Central memory CD8-positive, alpha-beta T cell (primary cell): Measurements from ENCODE around the gene FAM43A.

ENCODE experiments used
- ATAC-seq: fragments of 150-1000 bp; cut with Tn5 transposase; replicated peaks from 2 replicates; pipeline ENCODE4 v1.10.0; 2022; ENCODE audit warnings: mild to moderate bottlenecking, moderate FRiP score, moderate number of reproducible peaks; ENCODE audit not compliant: poor library complexity, severe bottlenecking; ENCODE audit errors: extremely low read depth
- DNase-seq, 2 donors: peaks; one replicate each; pipeline ENCODE4 v3.0.0; 2021; ENCODE audit warnings: low spot score in 2 of 2
- H3K27ac Mint-ChIP-seq: one replicate; pipeline ENCODE4 v1.8.0; 2022; ENCODE audit warnings: low read depth, mild to moderate bottlenecking, moderate library complexity, mixed read lengths
- H3K27me3 Mint-ChIP-seq: one replicate; pipeline ENCODE4 v1.8.0; 2022; ENCODE audit warnings: mixed read lengths
- H3K36me3 Mint-ChIP-seq: one replicate; pipeline ENCODE4 v1.8.0; 2022; ENCODE audit warnings: mild to moderate bottlenecking, moderate library complexity, mixed read lengths; ENCODE audit not compliant: insufficient read depth
- H3K4me1 Mint-ChIP-seq: one replicate; pipeline ENCODE4 v1.8.0; 2022; ENCODE audit warnings: mixed read lengths
- H3K4me3 Mint-ChIP-seq: one replicate; pipeline ENCODE4 v1.8.0; 2022; ENCODE audit warnings: mild to moderate bottlenecking, moderate library complexity, mixed read lengths
- H3K9me3 Mint-ChIP-seq: one replicate; pipeline ENCODE4 v1.8.0; 2022; ENCODE audit warnings: mixed read lengths

Gene FAM43A

DNA sequence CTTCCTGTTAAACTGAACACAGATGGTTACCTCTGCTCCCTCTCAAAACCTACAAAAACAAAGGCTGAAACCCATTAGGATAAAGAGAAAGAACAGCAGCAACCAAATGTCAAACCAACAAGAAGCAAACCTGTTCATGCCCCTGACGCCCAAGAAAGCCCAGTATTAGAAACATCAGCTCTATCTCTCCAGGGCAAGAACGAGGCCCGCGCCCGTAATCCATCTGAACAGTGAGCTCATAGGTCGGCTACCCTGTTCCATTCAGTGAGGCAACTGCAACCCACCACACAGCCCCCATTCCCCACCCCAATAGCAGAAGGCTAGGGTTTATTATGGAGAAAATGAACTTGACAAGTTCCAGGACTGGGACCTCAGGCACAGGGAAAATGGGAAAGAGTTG is 23.7 kb upstream of the FAM43A start:
- H3K27ac Mint-ChIP-seq: no peak overlapping the region
- no peak overlapping the region for H3K4me3 Mint-ChIP-seq
- no peak for DNase-seq
- no peaks in the 10 kb centered on the region for H3K9me3 Mint-ChIP-seq
- peaks cover 53% of the 10 kb centered on the region for H3K36me3 Mint-ChIP-seq
- H3K4me1 Mint-ChIP-seq: peaks cover 6% of the 10 kb centered on the region
- H3K27me3 Mint-ChIP-seq: no peaks in the 10 kb centered on the region
- ATAC-seq: no peak

DNA sequence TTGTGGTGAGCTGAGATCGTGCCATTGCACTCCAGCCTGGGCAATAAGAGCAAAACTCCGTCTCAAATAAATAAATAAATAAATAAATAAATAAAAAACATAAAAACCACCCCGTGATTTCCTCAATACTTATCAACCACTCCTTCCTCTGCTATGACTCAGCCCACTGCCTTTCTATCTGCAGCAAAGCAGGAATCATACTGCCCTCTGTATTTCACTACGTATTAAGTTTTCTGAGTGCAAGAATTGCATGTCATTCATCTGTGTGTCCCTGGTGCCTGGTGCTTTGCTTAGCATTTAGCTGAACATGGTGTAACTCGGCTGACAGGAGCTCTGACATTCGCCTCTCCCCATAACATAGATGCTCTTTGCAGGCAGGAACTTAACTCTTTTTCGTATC is 20.8 kb upstream of the FAM43A start:
- H3K27me3 Mint-ChIP-seq: no peaks in the 10 kb centered on the region
- H3K4me3 Mint-ChIP-seq: no peak overlapping the region
- H3K9me3 Mint-ChIP-seq: no peaks in the 10 kb centered on the region
- DNase-seq: no peak
- peaks cover 55% of the 10 kb centered on the region for H3K36me3 Mint-ChIP-seq
- no peak overlapping the region for H3K27ac Mint-ChIP-seq
- no peak for ATAC-seq
- peaks cover 18% of the 10 kb centered on the region for H3K4me1 Mint-ChIP-seq

DNA sequence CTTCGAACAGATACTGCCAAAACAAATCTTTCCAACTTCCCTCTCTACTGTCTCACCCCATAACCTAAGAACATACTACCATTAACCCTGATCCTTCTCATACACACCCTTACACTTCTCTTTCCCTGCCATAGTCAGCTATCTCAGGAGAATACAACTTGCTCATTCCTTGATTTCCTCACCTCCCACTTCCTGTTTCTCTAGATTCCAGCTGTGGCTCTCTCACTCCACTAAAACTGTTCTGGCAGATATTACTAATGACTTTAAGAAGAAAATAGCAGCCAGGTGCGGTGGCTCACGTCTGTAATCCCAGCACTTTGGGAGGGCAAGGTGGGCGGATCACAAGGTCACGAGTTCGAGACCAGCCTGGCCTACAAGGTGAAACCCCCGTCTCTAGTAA is 18.3 kb upstream of the FAM43A start:
- no peak for ATAC-seq
- Mint-ChIP-seq H3K4me1 (peaks cover 35% of the 10 kb centered on the region), H3K27ac (no peak overlapping the region), H3K27me3 (no peaks in the 10 kb centered on the region), H3K36me3 (peaks cover 53% of the 10 kb centered on the region), H3K4me3 (no peak overlapping the region), H3K9me3 (no peaks in the 10 kb centered on the region)
- no peak for DNase-seq

DNA sequence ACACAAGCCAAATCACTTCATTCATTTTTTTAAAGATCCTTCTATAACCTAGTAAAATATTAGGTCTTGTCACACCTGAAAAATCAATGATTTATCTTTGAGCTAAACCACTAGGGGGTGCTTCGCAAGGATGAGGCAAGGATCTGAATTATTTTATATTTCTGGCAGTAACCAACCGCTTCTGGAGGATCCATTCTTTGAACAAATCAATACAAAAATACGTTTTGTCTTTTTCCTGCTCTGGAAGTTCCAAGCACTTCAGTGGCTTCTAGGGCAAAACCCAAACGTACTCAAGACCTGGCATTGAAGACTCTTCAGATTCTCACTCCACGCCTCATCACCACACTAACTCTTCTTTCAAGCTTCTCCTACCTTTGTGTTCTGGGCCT is 14.2 kb upstream of the FAM43A start:
- H3K36me3 Mint-ChIP-seq: peaks cover 26% of the 10 kb centered on the region
- ATAC-seq (peak; percentile 42), DNase-seq (peak in 1 of 2 donors; percentile 16)
- no peaks in the 10 kb centered on the region for H3K27me3 Mint-ChIP-seq
- peaks cover 37% of the 10 kb centered on the region for H3K4me1 Mint-ChIP-seq
- H3K27ac Mint-ChIP-seq: peak overlapping the region; percentile 96
- H3K9me3 Mint-ChIP-seq: no peaks in the 10 kb centered on the region
- H3K4me3 Mint-ChIP-seq: peak overlapping the region; percentile 99

DNA sequence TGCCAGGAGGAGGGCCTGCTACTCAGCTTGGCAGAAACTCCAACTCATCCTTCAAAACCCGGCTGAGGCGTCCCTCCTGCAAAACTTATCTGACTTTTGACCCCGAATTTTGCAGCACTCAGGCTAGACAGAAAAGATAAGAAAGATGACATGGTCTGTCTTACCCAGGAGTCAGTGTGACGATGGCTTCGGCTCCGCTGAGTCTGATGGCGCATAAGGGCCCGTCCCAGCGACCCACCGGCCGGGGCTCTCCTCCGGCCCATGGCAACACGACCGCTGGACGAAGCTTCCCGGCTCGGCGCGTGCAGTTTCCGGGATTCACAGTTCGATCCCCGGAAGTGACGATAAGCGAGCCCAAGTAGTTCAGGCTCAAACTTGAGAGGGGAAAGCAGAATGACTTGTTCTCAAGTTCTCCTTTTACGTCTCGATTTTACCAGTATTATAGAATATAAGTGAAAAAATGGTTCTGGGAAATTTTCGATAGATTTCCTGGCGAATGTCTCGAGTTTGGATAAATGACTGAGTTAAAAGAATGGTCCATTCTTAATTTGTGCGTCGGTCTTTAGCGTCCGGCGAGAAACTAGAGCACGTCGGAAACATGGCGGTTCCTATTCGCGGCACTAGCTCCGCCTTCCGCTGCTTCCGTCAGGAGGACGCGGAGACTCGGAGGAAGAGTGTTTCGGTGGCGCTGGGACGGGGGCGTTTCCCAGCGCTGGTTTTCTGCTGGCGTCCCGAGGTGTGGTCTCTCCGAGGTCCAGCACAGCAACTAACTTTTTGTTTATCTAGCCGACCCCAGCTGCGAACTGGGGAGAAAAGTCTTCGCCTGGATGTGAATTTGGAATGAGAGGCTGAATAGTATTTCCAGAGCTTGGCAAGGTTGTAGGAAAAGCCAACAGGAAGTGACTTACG is 13.5 kb upstream of the FAM43A start, which contains the start of gene LSG1:
TSS of gene LSG1 (minus strand) at position 292 of the 909 bp plus-strand sequence. CDS start at position 263, 29 bp downstream.
- peak; percentile 89 for ATAC-seq
- peaks cover 37% of the 10 kb centered on the region for H3K4me1 Mint-ChIP-seq

DNA sequence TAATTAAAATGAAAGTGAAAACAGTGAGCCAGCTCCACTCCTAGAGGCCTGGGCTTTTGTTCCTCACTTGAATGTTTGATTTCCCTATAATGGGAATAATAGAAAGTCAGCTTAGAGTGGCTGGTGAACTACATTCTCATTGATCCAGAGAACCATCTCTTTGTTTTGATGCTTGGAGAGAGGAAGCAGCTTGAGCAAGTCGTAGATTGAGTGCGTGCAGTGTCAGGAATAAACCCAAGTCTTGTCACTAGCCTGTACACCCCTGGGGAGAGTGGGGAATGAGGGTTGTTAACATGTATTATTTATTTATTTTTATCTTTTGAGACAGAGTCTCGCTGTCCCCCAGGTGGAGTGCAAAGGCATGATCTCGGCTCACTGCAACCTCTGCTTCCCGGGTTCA is 12.8 kb upstream of the FAM43A start:
- Mint-ChIP-seq H3K4me3 (peak overlapping the region; percentile 99), H3K27ac (peak overlapping the region; percentile 96), H3K27me3 (no peaks in the 10 kb centered on the region), H3K9me3 (no peaks in the 10 kb centered on the region), H3K36me3 (peaks cover 21% of the 10 kb centered on the region), H3K4me1 (peaks cover 37% of the 10 kb centered on the region)
- ATAC-seq (no peak), DNase-seq (no peak)

More for the DNA sequence above, 13.5 kb upstream of the FAM43A start, which contains the start of gene LSG1:
- Mint-ChIP-seq H3K36me3 (peaks cover 26% of the 10 kb centered on the region), H3K27me3 (no peaks in the 10 kb centered on the region), H3K9me3 (no peaks in the 10 kb centered on the region), H3K27ac (peak within 1 kb of the TSS; percentile 96), H3K4me3 (peak within 1 kb of the TSS; percentile 99)
- peak; percentile 72 to 82 for DNase-seq

DNA sequence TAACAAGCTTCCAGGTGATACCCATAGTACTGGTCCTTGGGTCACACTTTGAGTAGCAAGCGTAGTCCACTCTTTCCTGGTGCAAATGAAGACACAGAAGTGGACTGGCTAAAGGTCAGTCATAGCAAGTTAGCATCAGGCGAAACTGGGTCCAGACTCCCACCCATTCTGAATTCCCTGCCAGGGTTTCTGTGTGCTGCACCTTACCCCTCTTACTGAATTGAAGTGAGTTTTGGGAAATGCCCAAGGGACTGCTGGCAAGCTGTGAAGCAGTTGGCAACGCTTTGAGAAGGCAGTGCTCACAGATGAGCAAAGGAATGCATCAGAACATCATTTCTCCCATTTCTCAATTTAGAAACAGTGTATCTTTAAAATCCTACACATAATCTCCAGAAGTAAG is 11.9 kb upstream of the FAM43A start:
- peaks cover 15% of the 10 kb centered on the region for H3K36me3 Mint-ChIP-seq
- DNase-seq: no peak
- H3K9me3 Mint-ChIP-seq: no peaks in the 10 kb centered on the region
- H3K27ac Mint-ChIP-seq: no peak overlapping the region
- H3K27me3 Mint-ChIP-seq: no peaks in the 10 kb centered on the region
- no peak overlapping the region for H3K4me3 Mint-ChIP-seq
- no peak for ATAC-seq
- peaks cover 32% of the 10 kb centered on the region for H3K4me1 Mint-ChIP-seq

DNA sequence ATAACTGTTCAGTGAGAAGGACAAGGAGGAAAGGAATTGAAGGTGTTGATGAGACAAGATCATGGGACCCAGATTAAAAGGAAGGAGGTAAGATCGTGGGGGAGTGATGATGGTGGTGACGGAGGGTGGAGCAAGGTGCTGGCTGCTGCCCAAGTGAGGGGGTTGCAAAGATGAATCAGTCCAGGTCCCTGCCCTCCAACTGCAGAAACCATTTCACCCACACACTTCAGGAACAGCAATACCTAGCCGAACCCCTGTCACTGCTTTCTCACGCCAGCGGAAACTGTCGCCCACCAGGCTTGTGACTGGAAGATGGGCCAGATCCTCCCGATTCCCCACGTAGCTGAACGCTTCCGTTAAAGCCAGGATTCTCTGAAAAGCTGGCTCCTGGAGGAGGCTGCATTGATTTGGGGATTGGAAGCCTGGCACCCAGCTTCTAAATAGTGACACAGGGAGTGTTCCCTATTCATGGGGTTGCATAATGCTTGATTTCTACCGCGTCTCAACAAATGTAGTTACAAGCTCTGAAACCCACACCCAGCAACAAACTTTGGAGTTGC is 10.5 kb upstream of the FAM43A start:
- Mint-ChIP-seq H3K27ac (peak overlapping the region; percentile 2), H3K27me3 (no peaks in the 10 kb centered on the region), H3K36me3 (peaks cover 10% of the 10 kb centered on the region), H3K4me3 (no peak overlapping the region), H3K4me1 (peaks cover 24% of the 10 kb centered on the region), H3K9me3 (no peaks in the 10 kb centered on the region)
- ATAC-seq: no peak
- no peak for DNase-seq

DNA sequence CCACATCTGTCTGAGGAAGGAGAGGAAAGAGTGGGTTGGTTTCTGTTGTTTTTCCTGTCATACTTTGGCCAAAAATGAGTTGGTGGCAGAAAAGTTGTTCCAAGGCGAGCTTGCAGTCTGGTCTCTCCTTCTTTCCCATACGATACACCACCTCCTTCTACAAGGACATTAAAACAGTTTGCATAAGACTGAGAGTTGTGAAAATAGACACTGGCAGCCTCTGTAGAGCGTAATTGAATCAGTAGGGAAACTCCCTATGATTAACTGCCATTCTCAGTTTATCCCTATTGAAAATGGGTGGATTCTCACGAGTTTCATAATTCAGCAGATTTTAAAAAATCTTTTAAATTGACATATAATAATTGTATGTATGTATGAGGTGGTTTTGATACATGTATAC is 10.0 kb upstream of the FAM43A start:
- no peaks in the 10 kb centered on the region for H3K9me3 Mint-ChIP-seq
- H3K4me3 Mint-ChIP-seq: no peak overlapping the region
- no peak for ATAC-seq
- peaks cover 19% of the 10 kb centered on the region for H3K4me1 Mint-ChIP-seq
- H3K27ac Mint-ChIP-seq: no peak overlapping the region
- no peaks in the 10 kb centered on the region for H3K27me3 Mint-ChIP-seq
- H3K36me3 Mint-ChIP-seq: peaks cover 10% of the 10 kb centered on the region
- no peak for DNase-seq

DNA sequence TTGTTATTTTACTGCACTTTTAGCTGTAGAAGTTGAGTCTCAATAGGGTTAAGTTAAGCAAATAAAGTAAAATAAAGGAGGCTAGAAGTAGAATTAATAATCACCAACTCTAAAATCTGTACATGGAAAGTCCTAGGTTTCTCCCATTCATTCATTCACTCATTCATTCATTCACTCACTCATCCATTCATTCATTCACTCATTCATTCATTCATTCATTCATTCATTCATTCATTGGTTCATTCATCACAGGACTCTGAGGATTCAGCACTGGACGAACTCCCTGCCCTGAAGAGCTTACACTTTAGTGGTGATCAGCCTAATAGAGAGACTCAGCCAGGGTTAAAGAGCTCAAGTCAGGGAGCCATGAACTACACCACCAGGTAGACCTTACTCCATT is 9.2 kb upstream of the FAM43A start:
- DNase-seq: no peak
- no peaks in the 10 kb centered on the region for H3K9me3 Mint-ChIP-seq
- H3K36me3 Mint-ChIP-seq: peaks cover 10% of the 10 kb centered on the region
- no peak overlapping the region for H3K27ac Mint-ChIP-seq
- H3K4me3 Mint-ChIP-seq: no peak overlapping the region
- peaks cover 15% of the 10 kb centered on the region for H3K4me1 Mint-ChIP-seq
- no peaks in the 10 kb centered on the region for H3K27me3 Mint-ChIP-seq
- no peak for ATAC-seq

DNA sequence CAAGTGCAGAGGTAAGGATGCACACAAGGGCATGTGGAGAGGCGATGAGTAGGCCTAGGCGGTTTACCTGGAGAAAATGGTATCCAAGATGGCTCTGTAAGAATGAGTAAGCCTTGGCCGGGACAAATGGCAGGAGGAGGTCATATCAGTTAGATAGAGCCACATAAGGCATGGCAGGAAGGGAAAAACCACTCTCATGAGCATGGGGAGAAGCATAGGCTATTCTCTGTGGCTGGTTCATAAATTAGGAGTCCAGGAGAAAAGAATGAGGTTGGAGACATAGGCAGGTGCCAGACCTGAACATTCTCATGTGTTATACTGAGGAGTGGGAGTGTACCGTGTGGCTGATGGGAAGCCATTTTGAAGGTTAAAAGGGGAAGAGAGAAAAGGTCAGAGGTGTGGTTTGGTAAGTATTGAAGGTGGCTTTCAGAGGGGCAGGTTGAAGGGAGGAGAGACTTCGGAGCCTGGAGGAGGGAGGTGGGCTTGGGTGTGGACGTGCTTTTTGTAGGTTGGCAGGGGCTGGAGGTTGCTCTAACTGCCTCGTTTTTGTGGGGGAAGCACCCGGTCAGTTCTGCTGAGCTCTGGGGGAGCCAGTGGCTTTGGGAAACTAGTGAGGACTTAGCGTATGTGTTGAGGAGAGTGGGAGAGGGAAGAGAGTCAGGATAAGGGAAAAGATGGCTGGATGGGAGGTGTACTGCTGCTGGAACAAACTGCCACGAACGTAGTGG is 4.6 kb upstream of the FAM43A start:
- ATAC-seq (no peak), DNase-seq (no peak)
- Mint-ChIP-seq H3K4me1 (peaks cover 25% of the 10 kb centered on the region), H3K27ac (no peak overlapping the region), H3K36me3 (peaks cover 7% of the 10 kb centered on the region), H3K9me3 (no peaks in the 10 kb centered on the region), H3K4me3 (no peak overlapping the region), H3K27me3 (no peaks in the 10 kb centered on the region)

DNA sequence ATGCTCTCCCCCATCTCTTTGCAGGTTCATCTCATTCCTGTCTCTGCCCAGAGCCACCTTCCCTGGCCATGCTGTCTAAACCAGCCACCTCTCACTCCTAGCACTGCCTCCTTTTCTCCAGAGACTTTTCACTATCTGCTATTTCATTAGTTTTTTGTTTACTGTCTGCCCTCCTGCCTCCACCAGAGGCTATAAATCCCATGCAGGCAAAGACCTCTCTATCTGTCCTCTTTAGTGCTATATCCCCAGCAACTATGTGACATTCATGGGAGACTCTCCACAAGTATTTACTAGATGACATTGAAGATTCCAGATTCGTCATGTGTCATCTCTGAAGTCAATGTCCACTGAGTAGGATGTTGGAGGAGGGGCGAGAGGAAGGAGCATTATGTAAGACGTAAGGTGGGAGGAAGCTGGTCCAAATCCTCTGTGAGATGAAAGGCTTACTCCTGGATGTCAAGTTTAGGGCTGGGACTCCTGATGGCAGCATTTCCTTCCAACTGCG is 3.4 kb upstream of the FAM43A start:
- Mint-ChIP-seq H3K9me3 (no peaks in the 10 kb centered on the region), H3K27ac (no peak overlapping the region), H3K27me3 (no peaks in the 10 kb centered on the region), H3K4me1 (peaks cover 31% of the 10 kb centered on the region), H3K4me3 (no peak overlapping the region), H3K36me3 (peaks cover 6% of the 10 kb centered on the region)
- no peak for ATAC-seq
- DNase-seq: no peak
